GM23248 (cell line): ENCODE measurements around the gene CADPS2.

Experiments used
- EZH2 ChIP-seq: fragments of 200-600 bp; sonication (generic); IDR thresholded peaks from 2 replicates; pipeline ENCODE4 v1.6.1; 2018; ENCODE audit warnings: antibody characterized with exemption, mild to moderate bottlenecking; ENCODE audit not compliant: insufficient read depth, poor library complexity, severe bottlenecking
- EZH2phosphoT487 ChIP-seq: fragments of 200-600 bp; sonication (generic); IDR thresholded peaks from 2 replicates; pipeline ENCODE4 v1.6.1; 2018; ENCODE audit warnings: antibody characterized with exemption, moderate library complexity, mild to moderate bottlenecking, low read depth; ENCODE audit not compliant: insufficient read depth

DNA sequence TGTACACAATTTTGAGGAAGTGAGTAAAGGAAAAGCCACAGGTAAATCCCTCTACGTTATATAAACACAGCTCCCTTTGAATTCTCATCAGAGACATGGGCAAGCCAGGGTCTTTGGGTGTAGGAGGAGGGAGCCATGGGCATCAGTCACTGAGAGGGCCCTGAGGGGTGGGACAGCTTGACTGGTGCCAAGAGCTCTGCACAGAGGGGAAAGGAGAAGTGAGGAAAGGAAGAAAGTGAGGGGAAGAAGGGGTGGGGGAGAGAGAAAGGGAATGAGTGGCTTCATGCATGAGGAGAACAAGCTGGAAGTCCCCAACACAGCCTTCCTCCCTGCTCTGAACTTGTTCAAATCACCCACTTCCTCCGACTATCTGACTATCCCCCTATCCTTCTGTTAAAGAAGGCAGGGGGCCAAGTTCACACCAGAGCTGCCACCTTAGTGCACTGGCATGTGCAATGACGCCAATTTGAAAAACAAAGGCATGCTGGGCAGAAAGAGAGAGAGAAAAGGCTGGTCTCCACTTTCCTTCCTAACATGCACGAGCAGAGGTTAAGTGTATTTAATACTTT is 167.2 kb downstream of the CADPS2 start:
- TF ChIP-seq EZH2 (no peak), EZH2phosphoT487 (no peak)
